ENCODE results near the gene CDH13.

CDH13 gene

DNA sequence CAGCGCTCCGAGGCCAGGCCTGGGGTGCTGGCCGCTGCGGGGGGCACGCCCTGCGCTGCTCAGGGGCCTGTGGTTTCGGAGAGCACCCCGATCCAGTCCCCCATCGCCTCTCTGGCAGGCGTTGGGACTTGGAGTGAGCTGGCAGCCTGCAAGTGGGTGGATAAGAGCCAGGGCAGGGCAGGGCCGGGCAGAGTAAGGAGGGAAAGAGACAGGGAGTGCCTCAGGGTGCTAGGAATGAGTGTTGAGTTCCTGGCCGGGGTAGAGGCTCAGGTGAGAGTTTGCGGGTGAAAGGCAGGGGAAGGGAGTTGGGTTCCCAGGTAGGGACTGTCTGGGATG is 1.3 kb downstream of the CDH13 start:
- DNase-seq (ENCODE audit: low read depth in 2 of 2) = no peak

DNA sequence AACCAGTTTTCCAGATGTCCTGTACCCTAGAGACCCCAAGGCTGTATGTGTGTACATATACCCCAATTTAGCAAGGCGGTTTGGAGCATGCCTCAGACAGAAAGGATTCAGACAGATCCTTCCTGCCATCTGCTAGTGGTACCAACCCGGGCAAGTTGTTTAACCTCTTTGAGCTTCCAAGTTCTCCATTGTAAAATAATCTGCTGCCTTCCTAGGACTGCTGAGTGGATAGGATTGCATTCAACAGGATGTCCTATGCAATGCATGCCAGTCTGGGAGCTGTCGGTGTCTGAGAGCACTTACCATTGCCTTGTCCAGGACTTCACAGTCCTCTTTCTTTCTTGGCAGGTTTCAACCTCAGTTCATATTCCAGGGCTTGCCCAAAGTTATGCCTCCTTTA is 1.9 kb downstream of the CDH13 start:
- no peak for DNase-seq (ENCODE audit: low read depth in 2 of 2)

DNA sequence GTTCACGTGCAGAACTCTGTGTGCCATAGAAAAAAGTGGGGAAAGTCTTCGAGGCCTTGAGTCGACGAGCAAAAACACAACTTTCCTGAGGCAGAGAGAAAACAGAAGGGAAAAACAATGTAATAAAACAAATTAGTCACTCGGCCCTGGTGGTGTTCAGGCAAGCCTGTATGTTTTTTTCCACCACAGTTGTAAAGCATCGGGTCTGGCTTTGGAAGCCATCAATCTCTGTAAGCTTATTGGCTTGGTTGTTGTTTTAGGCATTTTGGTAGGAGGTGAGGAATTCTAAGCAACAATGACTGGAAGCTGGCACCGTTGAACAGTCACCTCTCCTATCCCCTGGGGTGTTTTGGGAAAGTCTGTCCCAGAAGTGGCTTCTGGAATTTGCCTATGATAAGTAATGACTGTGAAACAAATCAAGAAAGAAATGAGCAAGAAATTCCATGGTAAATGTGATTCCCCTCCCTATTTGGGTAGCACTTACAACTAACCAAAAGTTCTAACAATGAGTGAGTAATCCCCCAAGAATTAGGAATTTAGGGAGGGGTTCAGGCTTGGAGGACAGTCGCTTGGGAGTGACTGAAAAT is 2.8 kb downstream of the CDH13 start:
- DNase-seq (ENCODE audit: low read depth in 2 of 2) = no peak

DNA sequence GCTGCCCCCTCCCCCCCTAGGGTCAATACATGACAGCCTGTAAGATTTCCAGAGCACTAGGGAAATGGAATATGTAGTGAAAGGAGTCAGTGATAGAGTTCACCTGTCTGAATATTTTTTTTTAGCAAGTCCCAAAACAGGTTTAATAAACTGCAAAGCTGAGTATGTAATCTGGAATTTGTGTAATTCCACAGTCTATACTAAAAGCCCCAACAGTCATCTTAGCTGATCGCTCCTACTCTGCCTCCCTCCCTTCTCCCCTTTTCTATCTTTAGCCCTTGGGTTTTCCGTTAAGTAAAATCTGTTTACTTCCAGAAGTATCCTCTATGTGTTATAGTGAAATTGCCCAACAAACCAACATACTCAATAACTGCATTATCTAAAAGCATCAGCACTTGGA is 3.5 kb downstream of the CDH13 start:
- DNase-seq (ENCODE audit: low read depth in 2 of 2) = no peak

DNA sequence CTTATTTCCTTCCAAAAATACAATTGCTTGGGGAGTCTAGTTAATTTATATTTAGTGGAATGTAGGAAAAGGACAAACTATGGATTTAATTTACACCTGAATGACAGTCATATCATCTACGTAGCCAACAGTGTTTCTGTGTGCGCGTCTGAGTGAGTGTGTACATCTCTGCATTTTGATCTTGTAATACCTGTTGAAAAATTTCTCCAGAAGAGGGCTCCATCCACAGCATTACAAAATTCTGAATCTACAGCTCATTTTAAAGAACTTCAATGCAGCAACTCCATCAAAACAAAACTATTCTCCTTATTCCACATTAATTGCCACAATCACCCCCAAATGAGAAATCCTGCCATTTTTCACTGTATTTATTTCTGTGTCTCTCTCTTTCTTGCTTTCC is 3.9 kb downstream of the CDH13 start:
- no peak for DNase-seq (ENCODE audit: low read depth in 2 of 2)

DNA sequence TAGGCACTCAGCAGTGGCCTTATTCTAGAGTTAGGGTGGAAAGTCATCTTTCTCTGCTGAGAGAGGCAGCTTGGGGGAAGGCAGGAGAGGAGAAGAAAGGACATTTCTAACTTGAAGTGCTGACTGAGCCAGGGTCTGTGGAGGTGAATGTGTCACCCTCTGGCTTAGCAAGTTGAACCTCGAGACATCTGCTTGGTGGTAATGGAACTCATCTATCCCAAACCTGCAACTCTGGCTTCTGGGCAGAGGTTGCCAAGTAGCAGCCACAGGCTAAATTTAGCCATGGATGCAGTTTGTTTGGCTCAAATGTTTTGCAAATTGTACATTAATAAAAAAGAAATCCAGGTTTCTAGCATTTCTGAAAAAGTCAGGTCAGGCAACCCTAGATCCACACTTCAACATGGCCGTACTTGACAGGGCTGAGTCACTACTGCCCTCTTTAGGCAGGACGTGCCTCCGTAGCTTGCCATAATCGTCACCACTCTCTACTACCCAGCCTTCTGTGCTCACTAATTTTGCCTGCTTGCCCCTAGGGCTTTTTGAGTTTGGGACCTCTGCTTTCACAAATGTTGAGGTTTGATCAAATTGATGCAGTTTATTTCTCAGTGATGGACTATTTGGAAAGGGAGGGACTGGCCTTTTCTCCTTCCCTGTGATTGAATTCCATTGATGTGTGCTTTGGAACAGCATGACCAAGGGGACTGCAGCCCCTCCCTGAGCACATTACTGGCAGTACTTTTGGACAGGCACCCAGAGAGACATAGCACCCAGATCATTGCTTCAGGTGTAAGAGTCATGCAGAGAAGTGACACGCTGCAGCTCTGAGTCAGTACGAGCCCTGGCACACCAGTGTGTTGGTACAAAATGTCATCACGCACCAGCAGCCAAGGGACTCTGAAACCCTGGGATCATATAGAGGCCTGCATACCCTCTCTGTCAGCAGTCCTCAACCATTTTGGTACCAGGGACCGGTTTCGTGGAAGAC is 5.2 kb downstream of the CDH13 start:
- DNase-seq (ENCODE audit: low read depth in 2 of 2) = no peak

DNA sequence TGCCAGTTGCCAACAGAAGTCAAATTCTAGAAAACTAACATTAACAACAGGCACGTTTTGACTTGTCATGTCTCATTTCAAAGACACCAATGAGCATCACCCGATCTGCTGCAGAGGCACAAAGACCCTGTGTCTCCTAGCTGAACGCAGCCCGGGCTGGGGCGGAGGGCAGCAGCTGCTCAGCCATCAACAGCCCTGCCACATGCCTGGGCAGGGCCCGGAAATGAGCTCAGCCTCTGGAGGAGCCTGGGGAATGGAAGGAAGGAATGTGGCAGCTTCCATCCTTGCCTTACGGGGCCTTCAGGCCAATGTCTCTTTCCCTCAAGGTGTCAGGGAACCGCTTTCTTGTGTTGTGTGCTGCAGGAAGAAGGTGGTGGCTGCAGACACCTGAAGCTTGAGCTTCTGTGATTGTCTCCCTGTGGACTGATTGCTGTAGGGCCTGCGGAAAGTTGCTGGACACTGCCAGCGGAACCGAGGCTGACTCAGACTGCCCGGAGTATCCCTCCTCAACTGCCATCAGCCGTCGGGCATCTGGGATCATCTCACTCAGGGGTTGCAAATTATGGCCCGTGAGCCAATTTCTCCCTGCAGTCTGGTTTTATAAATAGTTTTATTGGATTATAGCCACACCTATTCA is 7.3 kb downstream of the CDH13 start:
- DNase-seq (ENCODE audit: low read depth in 2 of 2) = no peak

DNA sequence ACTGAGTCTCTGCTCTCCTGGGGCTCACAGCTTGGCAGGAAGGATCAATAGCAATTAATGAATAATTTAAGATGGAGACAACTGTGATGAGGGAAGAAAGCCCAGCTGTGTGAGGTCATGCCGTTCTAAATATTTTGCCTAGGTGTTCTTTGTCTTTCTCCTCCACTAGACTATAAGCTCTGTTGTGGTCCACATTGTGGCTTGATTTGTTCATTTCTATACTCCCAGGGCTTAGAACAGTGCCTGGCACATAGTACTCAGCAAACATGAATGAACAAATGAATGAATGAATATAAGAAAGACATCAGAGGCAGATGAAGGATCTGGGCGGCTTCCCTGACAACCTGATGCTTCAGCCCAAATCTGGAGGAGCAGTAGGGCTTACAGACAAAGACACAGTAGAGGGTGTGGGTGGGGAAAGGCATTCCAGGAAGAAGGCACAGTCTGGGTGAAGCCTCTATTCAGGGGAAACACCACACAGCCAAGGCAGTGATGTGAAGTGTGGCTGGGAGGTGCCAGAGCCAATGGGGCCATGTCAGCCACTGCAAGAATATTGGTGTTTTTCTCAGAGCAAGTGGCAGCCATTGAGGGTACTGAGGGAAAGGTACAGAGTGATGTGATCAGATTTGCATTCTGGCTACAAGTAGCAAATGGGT is 8.3 kb downstream of the CDH13 start:
- no peak for DNase-seq (ENCODE audit: low read depth in 2 of 2)

DNA sequence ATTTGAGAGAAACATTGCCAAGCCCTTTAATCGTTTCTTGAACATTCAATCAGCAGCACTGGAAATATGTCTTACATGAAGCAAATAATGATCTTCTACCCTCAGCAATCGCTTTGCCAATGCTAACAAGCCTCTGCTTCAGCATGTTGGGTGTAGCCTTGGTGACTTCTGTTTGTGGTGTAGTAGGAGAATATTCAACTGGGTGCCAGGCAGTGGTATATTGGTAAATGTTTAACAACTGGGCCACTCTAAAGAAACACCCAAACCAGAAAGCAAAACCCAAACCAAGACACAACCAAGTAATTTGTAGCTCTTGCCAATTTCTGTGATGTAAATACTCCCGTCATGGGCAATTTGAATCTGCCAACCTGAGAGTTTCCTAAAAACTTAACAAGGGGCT is 9.7 kb downstream of the CDH13 start:
- DNase-seq (ENCODE audit: low read depth in 2 of 2) = no peak

DNA sequence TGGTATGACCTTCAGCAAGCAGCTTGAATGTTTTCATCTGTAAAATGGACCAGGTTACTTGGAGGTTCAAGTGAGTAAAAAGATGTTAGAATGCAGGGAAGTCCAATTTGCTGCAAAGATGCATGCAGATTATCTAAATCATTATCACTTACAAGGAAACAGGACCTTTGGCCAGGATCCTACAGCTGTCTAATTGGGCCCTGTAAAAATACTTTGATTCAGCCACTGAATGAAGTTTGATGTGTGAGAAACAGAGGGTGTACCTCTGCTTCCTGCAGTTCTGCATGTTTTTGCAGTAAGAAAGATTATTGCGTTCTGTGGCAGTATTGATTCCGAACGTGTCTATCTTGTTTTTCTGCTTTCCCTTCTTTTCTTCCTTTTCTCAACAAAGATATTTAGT is 10.2 kb downstream of the CDH13 start:
- DNase-seq (ENCODE audit: low read depth in 2 of 2) = no peak

DNA sequence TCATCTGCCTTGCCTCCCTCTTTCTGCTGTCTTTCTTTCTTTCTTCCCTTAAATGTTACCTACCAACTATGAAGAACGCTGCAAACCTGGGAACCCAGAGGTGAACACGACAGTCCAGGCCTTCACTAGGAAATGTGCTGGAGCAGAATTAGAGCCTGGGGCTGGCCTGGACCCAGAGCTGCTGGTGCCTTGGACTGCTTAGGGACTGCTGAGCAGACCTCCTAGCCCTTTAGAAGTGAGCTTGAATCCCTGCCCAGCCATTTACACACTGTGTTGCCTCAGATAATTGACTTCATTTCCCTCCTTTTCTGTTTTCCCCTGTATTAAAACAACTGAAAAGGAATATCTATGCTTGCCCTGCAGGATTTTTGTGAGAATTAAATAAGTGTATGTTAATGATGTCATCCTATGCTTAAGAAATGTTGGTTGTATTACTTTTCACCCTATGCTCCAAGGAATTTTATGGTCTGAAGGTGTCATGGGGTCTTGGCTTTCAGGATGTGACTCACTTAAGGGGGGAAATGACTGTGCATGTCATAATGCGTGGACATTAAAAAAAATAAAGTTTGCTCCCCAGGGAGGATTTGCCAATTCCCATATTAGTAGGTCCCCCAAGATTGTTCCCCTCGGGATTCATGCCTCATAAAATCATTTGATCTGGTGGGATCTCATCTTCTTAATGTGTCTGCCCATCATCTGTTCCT is 11.5 kb downstream of the CDH13 start:
- DNase-seq (ENCODE audit: low read depth in 2 of 2) = no peak

DNA sequence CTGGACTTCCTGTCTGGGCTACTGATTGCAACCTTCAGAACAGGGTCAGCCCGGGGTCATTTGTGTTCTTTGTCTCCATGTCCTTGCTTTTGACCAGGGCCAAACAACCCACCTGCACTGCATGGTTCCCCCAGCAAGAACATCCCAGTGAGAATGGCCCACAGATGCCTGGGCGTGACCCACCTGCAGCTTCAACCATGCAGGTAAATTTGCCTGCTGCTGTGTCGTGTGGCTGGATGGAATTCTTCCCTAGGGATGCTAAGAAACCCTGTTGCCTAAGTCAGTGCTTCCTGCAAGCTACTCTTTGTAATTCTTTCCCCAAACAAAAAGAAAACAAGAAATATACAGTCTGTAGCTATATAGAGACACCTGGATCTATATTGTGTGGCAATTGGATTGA is 12.5 kb downstream of the CDH13 start:
- DNase-seq (ENCODE audit: low read depth in 2 of 2) = no peak

DNA sequence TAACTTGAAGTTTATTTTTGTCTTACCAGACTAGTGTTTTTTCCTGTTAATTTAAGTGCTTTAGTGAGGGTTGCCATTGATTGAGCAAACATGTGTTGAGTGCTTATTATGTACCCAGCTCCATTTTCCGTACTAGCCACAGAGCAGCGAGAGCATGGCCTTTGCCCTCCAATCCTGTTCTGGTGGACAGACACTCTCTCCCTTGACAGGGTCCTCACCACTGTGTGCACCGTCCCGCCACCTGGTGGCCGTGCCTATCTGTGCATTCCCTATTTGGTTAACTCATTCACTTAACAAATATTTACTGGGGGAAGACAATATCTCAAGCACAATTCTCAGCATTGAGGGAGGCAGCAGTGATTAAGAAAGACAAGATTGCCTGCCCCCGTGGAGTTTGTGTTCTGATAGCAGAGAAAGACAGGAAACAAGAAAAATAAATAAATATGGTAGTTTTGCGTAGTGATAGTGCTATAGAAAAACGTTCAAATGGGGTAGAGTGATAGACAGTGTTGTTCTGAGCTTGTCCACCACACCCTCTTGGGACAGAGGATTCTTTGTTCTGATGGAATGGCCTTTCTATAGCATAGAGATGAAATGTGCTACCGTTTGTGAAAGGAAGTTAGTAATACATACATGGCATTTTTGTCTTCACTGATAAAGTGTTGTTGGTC is 13.0 kb downstream of the CDH13 start:
- DNase-seq (ENCODE audit: low read depth in 2 of 2) = peak in 1 of 2 donors; percentile 29

DNA sequence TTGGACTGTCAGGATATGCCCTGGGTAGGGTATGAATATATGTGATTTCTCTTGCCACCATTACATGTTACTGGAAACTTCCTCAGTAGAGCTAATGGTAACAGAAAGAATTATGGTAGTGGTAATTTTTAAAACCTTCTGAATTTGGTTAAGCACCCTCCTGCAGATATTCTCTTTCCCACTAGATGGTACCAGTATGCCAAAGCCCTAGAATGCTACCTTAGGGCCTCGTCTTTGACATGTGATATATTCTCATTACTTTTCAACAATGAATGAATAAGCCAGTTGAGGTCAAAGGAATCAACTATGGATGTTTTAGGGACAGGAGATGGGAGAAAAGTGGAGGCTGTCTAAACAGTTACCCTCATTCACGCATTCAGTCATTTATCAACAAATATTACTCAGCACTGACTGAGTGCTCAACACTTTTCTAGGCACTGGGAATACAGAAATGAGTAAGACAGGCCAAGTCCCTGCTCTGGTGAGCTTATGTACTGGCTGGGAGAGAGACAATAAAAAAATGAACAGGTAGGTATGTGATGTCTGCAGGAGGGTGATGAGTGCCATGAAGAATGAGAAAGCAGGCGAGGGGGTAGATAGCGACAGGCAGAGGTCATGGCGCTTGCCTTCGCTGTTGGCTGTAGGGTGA is 14.7 kb downstream of the CDH13 start:
- no peak for DNase-seq (ENCODE audit: low read depth in 2 of 2)

DNA sequence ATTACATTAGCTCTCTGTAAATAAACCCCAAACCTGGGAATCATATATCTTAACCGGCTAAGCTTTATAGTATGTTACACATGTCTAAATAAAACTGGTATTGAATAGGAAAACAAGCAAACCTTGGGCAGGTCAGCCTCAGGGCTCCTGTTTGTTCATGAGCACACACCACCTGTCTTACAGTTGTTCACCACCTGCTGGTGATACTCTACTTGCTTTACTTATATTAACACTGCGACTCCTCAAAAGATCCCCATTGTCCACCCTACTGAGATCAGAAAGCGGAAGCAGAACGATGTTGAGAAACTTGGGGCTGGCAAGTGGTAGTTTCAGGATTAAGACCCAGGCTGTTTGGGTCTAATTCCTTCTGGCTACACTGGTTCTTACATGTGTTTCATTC is 16.4 kb downstream of the CDH13 start:
- DNase-seq (ENCODE audit: low read depth in 2 of 2) = no peak

DNA sequence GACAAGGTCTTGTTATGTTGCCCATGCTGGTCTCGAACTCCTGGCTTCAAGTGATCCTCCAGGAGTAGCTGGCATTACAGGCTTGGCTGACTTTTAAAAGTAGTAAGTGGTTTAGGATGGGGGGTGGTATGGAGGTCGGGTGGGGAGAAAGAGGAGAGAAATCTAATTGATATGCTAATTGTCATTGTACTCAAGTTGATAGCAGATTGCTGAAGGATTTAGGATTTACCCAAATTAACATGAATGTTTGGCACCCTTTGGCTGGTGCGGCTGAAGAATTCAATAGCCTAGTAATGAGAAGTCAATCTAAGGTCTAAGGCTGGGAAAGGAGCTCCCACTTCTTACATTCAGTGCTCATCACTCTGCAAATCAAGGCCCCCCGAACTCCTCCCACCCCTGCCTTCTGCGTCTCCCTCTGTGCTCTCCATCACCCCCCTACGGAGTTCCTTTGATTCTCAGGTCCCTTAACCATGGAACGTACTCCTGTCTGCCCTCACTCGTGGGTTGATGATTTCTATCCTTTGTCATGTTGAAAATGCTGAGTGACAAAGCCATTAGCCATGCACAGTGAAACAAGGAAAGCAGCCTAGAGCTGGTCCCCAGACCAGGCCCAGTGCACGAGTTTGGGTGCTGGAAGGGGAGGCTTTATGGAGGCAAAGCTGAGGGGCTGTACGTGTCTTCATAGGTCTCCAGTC is 17.3 kb downstream of the CDH13 start:
- no peak for DNase-seq (ENCODE audit: low read depth in 2 of 2)

DNA sequence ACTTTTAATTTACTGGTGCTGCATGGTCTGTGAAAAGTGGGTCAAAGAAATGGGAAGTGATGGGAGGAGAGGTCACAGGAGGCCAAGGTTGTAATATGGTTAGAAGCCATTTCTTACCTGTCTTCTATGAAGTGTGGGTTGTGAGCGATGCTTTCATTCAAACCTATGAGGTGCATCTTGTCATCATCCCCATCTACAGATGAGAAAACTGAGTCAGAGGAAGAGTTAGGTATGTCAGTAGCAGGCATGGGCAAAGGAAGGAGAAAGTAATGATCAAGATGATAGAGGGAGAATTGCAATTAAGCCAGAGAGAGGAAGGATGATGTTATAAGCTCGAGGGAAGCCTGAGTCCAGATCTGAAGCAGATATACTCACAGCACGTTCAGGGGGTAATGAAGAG is 19.7 kb downstream of the CDH13 start:
- no peak for DNase-seq (ENCODE audit: low read depth in 2 of 2)

DNA sequence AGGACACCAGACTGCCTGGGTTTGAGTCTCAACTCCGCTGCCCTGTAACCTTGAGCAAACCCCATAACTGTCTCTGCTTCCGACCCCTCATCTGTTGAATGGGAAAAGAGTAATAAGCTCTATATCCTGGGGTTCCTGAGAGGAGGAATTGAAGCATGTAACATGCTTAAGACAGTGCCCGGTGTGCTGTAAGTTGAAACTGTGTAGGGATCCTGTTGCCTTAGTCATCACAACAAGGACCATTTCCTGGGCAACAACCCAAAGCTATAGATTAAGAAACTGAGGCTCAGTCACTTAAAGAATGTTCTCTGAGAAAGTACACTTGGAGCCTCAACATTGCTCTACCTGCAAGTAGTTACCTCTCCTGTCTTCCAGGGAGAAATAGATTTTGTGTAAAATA is 23.0 kb downstream of the CDH13 start:
- DNase-seq (ENCODE audit: low read depth in 2 of 2) = no peak

DNA sequence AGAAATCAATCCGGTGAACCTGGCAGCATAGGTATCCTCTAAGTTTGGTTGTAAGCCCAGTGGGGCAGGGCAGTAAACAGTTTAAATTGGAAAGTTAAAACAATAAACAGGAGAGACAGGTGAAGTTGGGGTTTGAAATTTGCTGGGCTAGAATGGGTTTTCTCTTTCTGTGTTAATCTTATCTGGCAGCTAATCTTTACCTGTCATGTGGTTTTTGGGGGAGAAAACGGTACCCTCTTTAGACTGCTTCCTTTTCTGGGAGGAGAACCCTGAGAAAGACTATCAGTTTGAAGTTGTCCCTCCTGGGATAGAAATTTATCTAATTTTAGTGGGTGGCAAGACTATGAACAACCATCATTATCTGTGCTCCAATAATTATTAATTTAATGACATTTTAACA is 24.0 kb downstream of the CDH13 start:
- no peak for DNase-seq (ENCODE audit: low read depth in 2 of 2)

DNA sequence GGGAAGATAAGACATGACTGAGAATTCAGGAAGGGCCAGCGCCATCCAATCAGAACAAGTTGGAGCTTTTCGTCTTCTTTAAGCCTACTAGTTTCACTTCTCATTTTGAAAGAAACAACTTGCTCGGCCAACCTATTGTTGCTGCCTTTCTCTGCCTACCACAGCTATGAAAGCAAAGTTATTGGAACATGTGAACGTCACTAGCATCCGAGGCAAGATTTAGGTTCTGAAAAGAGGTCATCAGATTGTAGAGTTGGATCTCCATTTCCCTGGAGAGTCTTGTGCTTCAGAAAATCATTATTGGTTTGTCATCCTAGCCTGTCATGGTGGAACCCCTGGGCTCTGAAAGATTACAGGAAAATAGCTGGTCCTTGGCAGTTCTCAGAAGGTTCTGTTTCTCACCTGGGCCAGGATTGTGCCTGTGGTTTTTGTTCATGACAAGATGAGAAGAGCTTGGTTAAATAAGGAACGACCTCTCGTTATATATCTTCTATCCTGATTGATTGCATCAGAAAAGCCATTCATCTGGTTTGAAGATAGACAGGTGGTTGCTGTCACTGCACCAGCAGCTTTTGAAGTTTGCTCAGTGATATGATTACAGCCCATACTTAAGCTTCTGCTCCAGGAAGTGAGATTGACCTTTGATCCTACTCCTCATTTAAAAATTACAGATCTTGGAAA is 25.3 kb downstream of the CDH13 start:
- DNase-seq (ENCODE audit: low read depth in 2 of 2) = no peak

Data from activated CD8-positive, alpha-beta memory T cell treated with anti-CD3 and anti-CD28 coated beads for 4 hours (primary cell).